GM12865 (cell line): ENCODE data around the gene HSPA12A.

Source experiments
- DNase-seq: peaks from one replicate; pipeline ENCODE4 v3.0.0; 2010; ENCODE audit warnings: low read depth
- H3K4me3 ChIP-seq: 2 replicates; pipeline ENCODE4 v1.5.1; 2011; ENCODE audit warnings: mild to moderate bottlenecking, low read depth, low read length, control low read depth
- TF ChIP-seq, protein P1 (sequence below): IDR thresholded peaks from 2 replicates; pipeline ENCODE4 v1.5.1; 2011; ENCODE audit warnings: low read length, control low read depth, low read depth, inconsistent platforms; ENCODE audit not compliant: insufficient read depth; ENCODE audit errors: missing control alignments

HSPA12A gene

DNA sequence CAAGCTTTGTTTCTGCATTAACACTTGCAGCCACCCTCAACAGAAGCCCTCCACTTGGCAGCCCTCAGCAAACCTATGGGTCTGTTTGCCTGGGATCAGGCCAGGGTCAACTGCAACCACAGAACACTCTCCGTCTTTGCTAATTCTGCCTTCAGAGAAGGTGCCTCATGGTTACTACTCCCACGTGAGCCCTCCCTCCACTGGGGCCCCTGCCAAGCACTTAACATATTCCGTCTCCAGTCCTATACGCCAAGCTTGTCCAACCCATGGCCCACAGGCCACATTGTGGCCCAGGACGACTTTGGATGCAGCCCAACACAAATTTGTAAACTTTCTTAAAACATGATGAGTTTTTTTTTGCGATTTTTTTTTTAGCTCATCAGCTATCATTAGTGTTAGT is 54.7 kb downstream of the HSPA12A start:
- TF ChIP-seq, protein P1, sequence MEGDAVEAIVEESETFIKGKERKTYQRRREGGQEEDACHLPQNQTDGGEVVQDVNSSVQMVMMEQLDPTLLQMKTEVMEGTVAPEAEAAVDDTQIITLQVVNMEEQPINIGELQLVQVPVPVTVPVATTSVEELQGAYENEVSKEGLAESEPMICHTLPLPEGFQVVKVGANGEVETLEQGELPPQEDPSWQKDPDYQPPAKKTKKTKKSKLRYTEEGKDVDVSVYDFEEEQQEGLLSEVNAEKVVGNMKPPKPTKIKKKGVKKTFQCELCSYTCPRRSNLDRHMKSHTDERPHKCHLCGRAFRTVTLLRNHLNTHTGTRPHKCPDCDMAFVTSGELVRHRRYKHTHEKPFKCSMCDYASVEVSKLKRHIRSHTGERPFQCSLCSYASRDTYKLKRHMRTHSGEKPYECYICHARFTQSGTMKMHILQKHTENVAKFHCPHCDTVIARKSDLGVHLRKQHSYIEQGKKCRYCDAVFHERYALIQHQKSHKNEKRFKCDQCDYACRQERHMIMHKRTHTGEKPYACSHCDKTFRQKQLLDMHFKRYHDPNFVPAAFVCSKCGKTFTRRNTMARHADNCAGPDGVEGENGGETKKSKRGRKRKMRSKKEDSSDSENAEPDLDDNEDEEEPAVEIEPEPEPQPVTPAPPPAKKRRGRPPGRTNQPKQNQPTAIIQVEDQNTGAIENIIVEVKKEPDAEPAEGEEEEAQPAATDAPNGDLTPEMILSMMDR = no peak

DNA sequence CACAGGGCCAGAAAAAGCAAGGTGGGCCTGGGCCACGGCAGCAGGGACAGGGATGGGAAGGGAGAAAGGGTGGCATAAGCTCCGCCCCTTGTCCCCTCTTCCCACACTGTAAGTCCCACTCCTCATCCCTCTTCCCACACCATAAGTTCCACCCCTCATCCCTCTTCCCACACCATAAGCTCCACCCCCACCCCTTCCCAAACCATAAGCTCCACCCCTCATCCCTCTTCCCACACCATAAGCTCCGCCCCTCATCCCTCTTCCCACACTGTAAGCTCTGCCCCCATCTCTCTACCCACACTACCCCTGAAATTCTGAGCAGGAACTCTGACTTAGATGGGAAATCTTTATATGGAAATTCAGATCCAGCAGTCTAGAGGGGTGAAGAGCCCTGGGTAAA is 55.7 kb downstream of the HSPA12A start:
- no peak for DNase-seq
- no peak overlapping the region for H3K4me3 ChIP-seq
- TF ChIP-seq, protein P1 = no peak

More for the DNA sequence above, 54.7 kb downstream of the HSPA12A start:
- H3K4me3 ChIP-seq = no peak overlapping the region
- DNase-seq = no peak

DNA sequence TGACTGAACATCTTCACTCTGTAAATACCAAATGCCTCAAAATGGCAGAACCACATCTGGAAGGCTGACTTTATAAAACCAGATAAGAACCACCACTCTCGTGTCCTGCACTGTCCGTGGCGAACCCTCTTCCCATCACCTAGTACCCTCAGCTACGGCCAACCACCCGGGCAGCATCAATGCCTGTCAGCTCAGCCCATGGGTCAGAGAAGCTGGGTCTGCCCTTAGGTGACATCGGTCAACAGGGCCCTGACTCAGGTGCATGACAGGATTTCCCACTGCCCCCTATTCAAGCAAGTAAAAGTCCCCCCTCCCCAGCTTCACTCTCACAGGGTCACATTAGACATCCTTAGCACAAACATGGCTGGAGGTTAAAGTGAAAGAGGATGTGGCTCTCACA is 56.6 kb downstream of the HSPA12A start:
- DNase-seq = no peak
- no peak overlapping the region for H3K4me3 ChIP-seq
- TF ChIP-seq, protein P1 = no peak

DNA sequence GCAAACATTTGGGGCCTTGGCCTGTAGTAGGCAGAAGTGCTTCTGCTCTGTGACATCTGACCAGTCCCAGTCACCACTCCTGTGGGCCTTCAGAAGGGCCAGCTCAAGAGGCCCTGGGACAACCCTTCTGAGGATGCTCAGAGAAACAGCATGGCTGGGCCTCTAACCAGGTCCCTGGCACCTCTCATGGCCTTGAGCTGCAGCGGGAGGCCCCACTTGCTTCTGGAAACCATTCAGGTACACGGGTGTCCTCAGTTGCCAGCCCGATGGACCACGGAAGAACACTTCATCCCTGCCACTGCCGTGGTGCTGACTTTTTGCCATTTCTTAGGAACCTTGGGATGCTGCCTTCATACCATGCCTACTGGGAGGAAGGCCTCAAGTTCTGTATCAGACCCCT is 57.6 kb downstream of the HSPA12A start:
- TF ChIP-seq, protein P1 = no peak
- no peak for DNase-seq
- H3K4me3 ChIP-seq = no peak overlapping the region

DNA sequence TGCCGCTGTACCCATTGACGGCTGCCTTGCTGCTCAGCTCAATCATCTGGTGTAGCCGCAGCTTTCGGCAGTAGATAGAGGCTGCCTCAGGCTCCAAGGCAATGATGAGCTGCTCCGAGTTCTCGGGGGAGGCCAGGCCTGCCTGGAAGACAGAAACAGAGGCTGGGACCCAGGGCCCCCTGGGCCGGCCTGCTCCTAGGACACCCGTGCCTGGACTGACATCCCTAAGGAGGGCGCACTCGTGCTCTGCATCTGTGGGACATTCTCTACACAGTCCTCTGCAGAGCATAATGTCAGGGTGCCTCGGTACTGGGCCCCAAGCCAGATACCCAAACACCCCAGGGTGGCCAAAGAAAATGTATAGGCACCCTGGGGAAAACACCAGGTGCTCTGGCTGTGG is 58.5 kb downstream of the HSPA12A start:
- TF ChIP-seq, protein P1 = no peak
- no peak for DNase-seq

DNA sequence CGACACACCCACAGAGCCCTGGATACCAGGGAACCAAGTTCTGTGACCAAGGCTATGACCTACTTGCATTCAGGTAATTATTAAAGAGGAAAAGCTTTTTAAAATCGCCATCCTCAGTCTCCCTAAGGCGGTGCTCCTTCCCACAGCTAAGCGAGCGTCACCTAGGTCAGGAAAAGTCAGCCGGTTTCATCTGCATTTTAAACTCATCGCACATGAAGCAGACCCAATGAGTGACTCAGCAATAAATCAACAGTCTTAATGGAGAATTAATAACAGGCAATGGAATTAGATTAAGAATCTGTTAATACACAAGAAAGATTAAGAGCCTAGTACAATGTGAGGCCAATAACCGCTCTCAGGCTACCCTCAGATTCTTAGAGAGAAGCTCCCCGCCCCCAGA is 59.2 kb downstream of the HSPA12A start:
- H3K4me3 ChIP-seq = no peak overlapping the region
- TF ChIP-seq, protein P1 = no peak
- no peak for DNase-seq

More for the DNA sequence above, 58.5 kb downstream of the HSPA12A start:
- H3K4me3 ChIP-seq = no peak overlapping the region

DNA sequence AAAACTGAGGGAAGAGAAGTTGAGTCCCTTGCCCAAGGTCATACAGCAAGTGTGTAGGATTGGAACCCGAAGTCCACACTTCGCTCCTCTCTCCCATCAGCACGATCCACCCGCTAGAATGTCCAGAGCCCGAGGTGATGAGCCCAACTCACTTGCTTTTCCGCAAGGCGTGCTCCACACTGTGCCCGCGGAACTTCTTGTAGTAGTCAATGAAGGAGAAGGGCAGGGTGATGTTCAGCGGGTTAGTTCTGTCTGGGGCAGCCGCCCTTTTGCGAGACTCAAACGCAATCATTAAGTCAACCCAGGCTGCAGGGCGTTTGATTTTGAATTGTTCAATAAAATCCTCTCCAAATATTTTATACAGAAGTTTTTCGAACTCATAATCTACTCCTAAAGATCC is 63.0 kb downstream of the HSPA12A start:
- TF ChIP-seq, protein P1 = no peak
- DNase-seq = no peak
- no peak overlapping the region for H3K4me3 ChIP-seq
